ENCODE measurements around the gene PIWIL4.

The PIWIL4 gene

GRCh38 chr11:94654201-94654600 is 87.0 kb downstream of the PIWIL4 start:
- Histone ChIP-seq H3K4me1 (ENCODE audit: control insufficient read depth, insufficient read depth, low read length) (no peaks in the 10 kb centered on the region), H3K27ac (ENCODE audit: extremely low read depth, low read depth, low read length) (no peak overlapping the region), H3K36me3 (ENCODE audit: control insufficient read depth in 2 of 2, insufficient read depth in 1 of 2, low read length in 2 of 2) (no peaks in the 10 kb centered on the region), H3K4me3 (ENCODE audit: low read depth, low read length) (no peak overlapping the region), H3K9me3 (ENCODE audit: control insufficient read depth, insufficient read depth, low read depth, low read length) (no peaks in the 10 kb centered on the region)
- TF ChIP-seq ZNF488 (tag by site-specific recombination; IDR thresholded peaks at IDR 0.05): no peak
- TF ChIP-seq ZFP41 (tag by site-specific recombination; IDR thresholded peaks at IDR 0.05; ENCODE audit: borderline replicate concordance): no peak
- no peak for TF ChIP-seq ZNF514 (tag by site-specific recombination; IDR thresholded peaks at IDR 0.05)
- TF ChIP-seq PATZ1 (tag by site-specific recombination; IDR thresholded peaks at IDR 0.05): no peak
- no peak for TF ChIP-seq ZNF677 (tag by site-specific recombination; IDR thresholded peaks at IDR 0.05)
- no peak for TF ChIP-seq SETDB1 (IDR thresholded peaks at IDR 0.05; ENCODE audit: insufficient read length, low read length)
- TF ChIP-seq ZNF112 (tag by site-specific recombination; IDR thresholded peaks at IDR 0.05): no peak
- no peak for TF ChIP-seq HOXC10 (CRISPR knock-in tag; IDR thresholded peaks at IDR 0.05)
- TF ChIP-seq ZBTB17 (tag by site-specific recombination; IDR thresholded peaks at IDR 0.05): no peak
- ChIA-PET POLR2A (no interaction called here), CTCF (no interaction called here)

- H3K27ac ChIP-seq (ENCODE audit: extremely low read depth, low read depth, low read length): no peak overlapping the region
- no peaks in the 10 kb centered on the region for H3K4me1 ChIP-seq (ENCODE audit: control insufficient read depth, insufficient read depth, low read length)
- TF ChIP-seq CTCF (tag by site-specific recombination; IDR thresholded peaks at IDR 0.05) (no peak), ZIC2 (tag by site-specific recombination; IDR thresholded peaks at IDR 0.05) (peak; percentile 83)
- ChIA-PET CTCF (interaction anchor here (0.7 to 1.2 kb wide), 2 partner anchors 14 to 32 kb away, joined by 3 read pairs; no protein-coding TSS in a partner anchor), POLR2A (no interaction called here)
- H3K9me3 ChIP-seq (ENCODE audit: control insufficient read depth, insufficient read depth, low read depth, low read length): no peaks in the 10 kb centered on the region
- no peak overlapping the region for H3K4me3 ChIP-seq (ENCODE audit: low read depth, low read length)
- no peaks in the 10 kb centered on the region for H3K36me3 ChIP-seq (ENCODE audit: control insufficient read depth in 2 of 2, insufficient read depth in 1 of 2, low read length in 2 of 2)
Observed at GRCh38 chr11:94655291-94655690, 88.1 kb downstream of the PIWIL4 start.

- ChIA-PET POLR2A (no interaction called here), CTCF (interaction anchor here (0.7 to 1.6 kb wide), 4 partner anchors 15 to 1140 kb away, joined by 3 to 5 read pairs (median 3); no protein-coding TSS in a partner anchor)
- no peaks in the 10 kb centered on the region for H3K9me3 ChIP-seq (ENCODE audit: control insufficient read depth, insufficient read depth, low read depth, low read length)
- H3K4me1 ChIP-seq (ENCODE audit: control insufficient read depth, insufficient read depth, low read length): no peaks in the 10 kb centered on the region
- H3K36me3 ChIP-seq (ENCODE audit: control insufficient read depth in 2 of 2, insufficient read depth in 1 of 2, low read length in 2 of 2): no peaks in the 10 kb centered on the region
- no peak overlapping the region for H3K27ac ChIP-seq (ENCODE audit: extremely low read depth, low read depth, low read length)
- no peak overlapping the region for H3K4me3 ChIP-seq (ENCODE audit: low read depth, low read length)
- TF ChIP-seq TRIM28 (IDR thresholded peaks at IDR 0.05; ENCODE audit: borderline replicate concordance, low read length): no peak
- no peak for TF ChIP-seq ZNF398 (tag by site-specific recombination; IDR thresholded peaks at IDR 0.05)
- TF ChIP-seq GFI1B (tag by site-specific recombination; IDR thresholded peaks at IDR 0.05): no peak
- no peak for TF ChIP-seq KLF16 (tag by site-specific recombination; IDR thresholded peaks at IDR 0.05)
- TF ChIP-seq SP7 (tag by site-specific recombination; IDR thresholded peaks at IDR 0.05): no peak
- TF ChIP-seq ZNF148 (tag by site-specific recombination; IDR thresholded peaks at IDR 0.05; ENCODE audit: borderline replicate concordance): no peak
- no peak for TF ChIP-seq ZSCAN16 (tag by site-specific recombination; IDR thresholded peaks at IDR 0.05)
- TF ChIP-seq SP3 (tag by site-specific recombination; IDR thresholded peaks at IDR 0.05): no peak
- no peak for TF ChIP-seq BCL11A (tag by site-specific recombination; IDR thresholded peaks at IDR 0.05; ENCODE audit: low read depth)
- no peak for TF ChIP-seq KLF9 (tag by site-specific recombination; IDR thresholded peaks at IDR 0.05; ENCODE audit: low read depth)
- no peak for TF ChIP-seq ZBTB26 (tag by site-specific recombination; optimal IDR thresholded peaks at IDR 0.05)
- TF ChIP-seq ZBTB8A (tag by site-specific recombination; IDR thresholded peaks at IDR 0.05): no peak
Observed at GRCh38 chr11:94655956-94656355, 88.8 kb downstream of the PIWIL4 start.
